GM12878 (cell line): ENCODE measurements around the gene MARCHF10.

Source experiments
- CBX5 ChIP-seq: sonication (generic); IDR thresholded peaks from 2 replicates; pipeline ENCODE4 v1.6.1; 2016; ENCODE audit warnings: low read depth, moderate library complexity, mild to moderate bottlenecking, inconsistent platforms
- CREM ChIP-seq: IDR thresholded peaks from 2 replicates; pipeline ENCODE4 v1.6.1; 2014; ENCODE audit warnings: antibody characterized with exemption, low read depth
- GABPA ChIP-seq: IDR thresholded peaks from 2 replicates; pipeline ENCODE4 v1.6.1; 2014; ENCODE audit warnings: antibody characterized with exemption, low read depth, mild to moderate bottlenecking, inconsistent platforms
- MEF2A ChIP-seq: IDR thresholded peaks from 2 replicates; pipeline ENCODE4 v1.6.1; 2011; ENCODE audit warnings: low read depth, mild to moderate bottlenecking, low read length, moderate library complexity; ENCODE audit not compliant: insufficient read depth
- POLR2AphosphoS5 ChIP-seq: IDR thresholded peaks from 2 replicates; pipeline ENCODE4 v1.6.1; 2011; ENCODE audit warnings: mild to moderate bottlenecking, low read length, inconsistent platforms
- REST ChIP-seq: IDR thresholded peaks from 2 replicates; pipeline ENCODE4 v1.6.1; 2012; ENCODE audit warnings: mild to moderate bottlenecking, low read depth, low read length
- ZNF384 ChIP-seq: IDR thresholded peaks from 2 replicates; pipeline ENCODE4 v1.6.1; 2012; ENCODE audit warnings: low read depth, mild to moderate bottlenecking, low read length, improper control_type of control experiment, borderline replicate concordance
- TF ChIP-seq, protein P1 (sequence below), 3 experiments: IDR thresholded peaks in 2 of 3; conservative IDR thresholded peaks in 1 of 3; 2 replicates each; pipeline ENCODE4 v1.5.1; 2011; ENCODE audit warnings: low read depth in 3 of 3, low read length in 3 of 3, mild to moderate bottlenecking in 3 of 3, control low read depth in 2 of 3, moderate library complexity in 2 of 3, inconsistent platforms in 1 of 3, mixed read lengths in 1 of 3; ENCODE audit not compliant: control insufficient read depth in 2 of 3, insufficient read depth in 1 of 3; ENCODE audit errors: extremely low read depth in 1 of 3

GRCh38 chr17:62781356-62781755, 26.8 kb downstream of the MARCHF10 start:
- TF ChIP-seq, protein P1, sequence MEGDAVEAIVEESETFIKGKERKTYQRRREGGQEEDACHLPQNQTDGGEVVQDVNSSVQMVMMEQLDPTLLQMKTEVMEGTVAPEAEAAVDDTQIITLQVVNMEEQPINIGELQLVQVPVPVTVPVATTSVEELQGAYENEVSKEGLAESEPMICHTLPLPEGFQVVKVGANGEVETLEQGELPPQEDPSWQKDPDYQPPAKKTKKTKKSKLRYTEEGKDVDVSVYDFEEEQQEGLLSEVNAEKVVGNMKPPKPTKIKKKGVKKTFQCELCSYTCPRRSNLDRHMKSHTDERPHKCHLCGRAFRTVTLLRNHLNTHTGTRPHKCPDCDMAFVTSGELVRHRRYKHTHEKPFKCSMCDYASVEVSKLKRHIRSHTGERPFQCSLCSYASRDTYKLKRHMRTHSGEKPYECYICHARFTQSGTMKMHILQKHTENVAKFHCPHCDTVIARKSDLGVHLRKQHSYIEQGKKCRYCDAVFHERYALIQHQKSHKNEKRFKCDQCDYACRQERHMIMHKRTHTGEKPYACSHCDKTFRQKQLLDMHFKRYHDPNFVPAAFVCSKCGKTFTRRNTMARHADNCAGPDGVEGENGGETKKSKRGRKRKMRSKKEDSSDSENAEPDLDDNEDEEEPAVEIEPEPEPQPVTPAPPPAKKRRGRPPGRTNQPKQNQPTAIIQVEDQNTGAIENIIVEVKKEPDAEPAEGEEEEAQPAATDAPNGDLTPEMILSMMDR (IDR thresholded peaks at IDR 0.05 in 2 of 3, conservative IDR thresholded peaks at IDR 0.05 in 1 of 3; ENCODE audit: control insufficient read depth in 2 of 3, extremely low read depth in 1 of 3, insufficient read depth in 1 of 3, low read depth in 3 of 3, low read length in 3 of 3): no peak
- TF ChIP-seq ZNF384: no peak
- no peak for TF ChIP-seq GABPA
- no peak for TF ChIP-seq REST
- no peak for TF ChIP-seq CBX5
- no peak for TF ChIP-seq CREM
- TF ChIP-seq MEF2A: no peak
- no peak for TF ChIP-seq POLR2AphosphoS5
